HG03025 (cell line): ENCODE data around the gene IL4R.
A peak's percentile ranks its signal among the peaks of the same experiment; 100 is the strongest.
"Not testable (repeated sequence)": the region's sequence is repeated elsewhere in the genome, so short reads cannot be mapped to it uniquely, and the experiment has no call there.

ENCODE experiments used
- ATAC-seq: cut with Tn5 transposase; IDR thresholded peaks from one replicate; pipeline ENCODE4 v1.9.1; 2021; ENCODE audit warnings: mild to moderate bottlenecking, moderate library complexity; ENCODE audit not compliant: unreplicated experiment, low FRiP score

The IL4R gene

DNA sequence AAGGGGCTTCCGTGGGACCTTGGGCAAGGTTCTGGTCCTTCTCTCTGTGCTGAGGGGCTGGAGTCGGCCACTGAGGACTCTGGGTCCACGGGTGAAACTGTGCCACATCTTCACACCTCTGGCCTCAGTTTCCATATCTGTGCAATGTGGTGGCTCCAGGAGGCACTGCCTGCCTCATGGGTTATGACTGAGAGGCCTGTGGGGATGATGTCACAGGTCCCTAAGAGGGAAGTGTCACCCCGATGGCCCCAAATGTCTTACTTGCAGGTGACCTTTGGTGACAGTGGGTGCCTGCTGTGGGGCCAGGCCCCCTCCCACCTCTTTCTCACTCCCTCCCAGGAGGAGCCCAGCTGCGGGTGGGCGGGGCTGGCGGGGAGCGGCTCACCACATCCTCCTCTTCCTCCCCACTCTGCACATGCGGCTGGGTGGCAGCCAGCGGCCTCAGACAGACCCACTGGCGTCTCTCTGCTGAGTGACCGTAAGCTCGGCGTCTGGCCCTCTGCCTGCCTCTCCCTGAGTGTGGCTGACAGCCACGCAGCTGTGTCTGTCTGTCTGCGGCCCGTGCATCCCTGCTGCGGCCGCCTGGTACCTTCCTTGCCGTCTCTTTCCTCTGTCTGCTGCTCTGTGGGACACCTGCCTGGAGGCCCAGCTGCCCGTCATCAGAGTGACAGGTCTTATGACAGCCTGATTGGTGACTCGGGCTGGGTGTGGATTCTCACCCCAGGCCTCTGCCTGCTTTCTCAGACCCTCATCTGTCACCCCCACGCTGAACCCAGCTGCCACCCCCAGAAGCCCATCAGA is 88.2 kb downstream of the IL4R start, which contains the start of gene IL21R:
IL21R (plus strand) TSS at position 407 of the 801 bp plus-strand sequence. CDS start 27,898 bp downstream, outside the sequence.
- ATAC-seq: peak; percentile 49

GRCh38 chr16:27402569-27402963 is 88.8 kb downstream of the IL4R start:
- ATAC-seq: no peak

DNA sequence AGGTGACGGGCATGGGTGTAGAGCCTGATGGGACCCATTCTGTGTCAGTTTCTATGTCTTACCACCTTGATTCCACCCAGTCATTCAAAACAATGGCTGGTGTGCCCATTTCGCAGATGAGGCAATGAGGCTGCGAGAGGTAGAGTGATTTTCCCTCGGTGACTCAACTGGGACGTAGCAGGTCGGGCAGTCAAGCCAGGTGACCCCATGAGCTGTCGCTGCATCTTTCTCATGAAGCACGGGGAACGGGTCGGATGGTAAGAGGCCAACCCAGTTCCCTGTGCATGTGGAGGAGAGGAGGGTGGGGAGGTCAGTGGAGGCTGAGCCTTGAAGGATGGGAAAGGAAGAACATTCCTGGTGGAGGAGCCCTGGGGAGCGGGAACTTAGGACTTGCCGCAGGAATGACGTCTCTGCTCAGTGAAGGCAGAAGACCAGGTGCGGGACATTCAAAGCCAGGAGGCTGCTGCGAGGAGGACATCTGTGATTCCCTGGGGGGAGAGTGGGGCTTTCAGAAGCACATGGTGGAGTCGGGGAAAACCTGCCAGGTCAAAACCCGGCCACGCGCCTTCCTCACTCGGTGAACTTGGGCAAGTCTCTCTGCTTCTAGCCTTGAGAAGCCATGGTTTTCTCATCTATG is 89.3 kb downstream of the IL4R start:
- no peak for ATAC-seq

- ATAC-seq: no peak
Measured at GRCh38 chr16:27403601-27403992, 89.8 kb downstream of the IL4R start.

GRCh38 chr16:27404163-27404823 is 90.5 kb downstream of the IL4R start:
- no peak for ATAC-seq

GRCh38 chr16:27405546-27406451 is 92.0 kb downstream of the IL4R start:
- no peak for ATAC-seq

DNA sequence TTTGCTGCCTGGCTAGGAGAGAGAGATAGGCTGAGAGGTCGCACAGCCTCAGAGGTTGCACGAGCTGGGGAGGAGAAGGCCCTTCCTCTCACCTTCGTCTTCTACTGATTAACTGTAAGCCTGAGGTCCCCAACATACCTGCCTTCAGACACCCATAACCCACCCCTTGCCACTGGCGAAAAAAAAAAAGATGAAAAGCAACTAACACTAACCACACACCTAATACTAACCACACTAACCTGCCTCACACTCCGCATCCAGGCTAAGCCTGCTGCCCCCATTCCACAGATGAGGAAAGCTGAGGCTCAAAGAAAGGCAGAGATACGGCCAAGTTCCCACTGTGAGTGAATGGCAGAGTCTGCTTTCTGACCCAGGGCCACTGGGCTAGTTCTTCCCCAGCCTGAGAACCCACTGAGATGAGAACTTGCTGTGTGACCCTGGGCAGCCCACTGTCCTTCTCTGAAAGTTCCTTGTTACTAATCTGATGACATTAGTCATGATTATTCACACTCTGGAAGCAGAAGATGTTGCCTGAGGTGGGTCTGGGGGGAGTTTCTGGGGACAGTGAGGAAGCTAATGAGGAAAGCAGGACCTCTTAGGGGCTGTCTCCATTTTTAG is 92.8 kb downstream of the IL4R start:
- ATAC-seq: no peak

GRCh38 chr16:27407133-27407532 is 93.4 kb downstream of the IL4R start:
- no peak for ATAC-seq

DNA sequence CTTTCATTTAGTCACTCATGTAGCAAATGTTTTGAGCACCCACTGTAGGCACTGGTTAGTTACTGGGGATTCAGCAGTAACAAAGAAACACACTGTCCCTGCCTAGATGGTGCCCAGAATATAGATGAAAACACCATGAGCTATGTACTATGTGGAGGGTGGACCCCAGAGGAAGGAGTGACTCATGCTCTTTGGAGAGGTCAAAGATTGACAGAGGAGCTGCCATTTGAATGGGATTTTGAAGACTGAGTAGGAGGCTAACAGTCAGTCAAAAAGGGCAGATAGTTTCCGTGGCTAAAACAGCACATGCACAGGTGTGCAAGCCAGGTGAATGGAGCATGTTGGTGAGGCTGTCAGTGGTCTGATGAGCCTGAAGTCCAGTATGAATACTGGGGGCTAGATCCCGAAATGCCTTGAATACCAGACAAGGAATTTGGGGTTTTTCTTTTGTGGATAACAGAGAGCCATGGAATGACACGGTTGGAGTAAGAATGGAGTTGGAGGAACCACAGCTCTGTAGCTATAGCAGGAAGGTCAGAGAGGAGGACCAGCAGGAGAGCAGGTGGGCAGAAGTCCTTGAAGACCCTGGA is 94.3 kb downstream of the IL4R start:
- peak; percentile 34 for ATAC-seq

DNA sequence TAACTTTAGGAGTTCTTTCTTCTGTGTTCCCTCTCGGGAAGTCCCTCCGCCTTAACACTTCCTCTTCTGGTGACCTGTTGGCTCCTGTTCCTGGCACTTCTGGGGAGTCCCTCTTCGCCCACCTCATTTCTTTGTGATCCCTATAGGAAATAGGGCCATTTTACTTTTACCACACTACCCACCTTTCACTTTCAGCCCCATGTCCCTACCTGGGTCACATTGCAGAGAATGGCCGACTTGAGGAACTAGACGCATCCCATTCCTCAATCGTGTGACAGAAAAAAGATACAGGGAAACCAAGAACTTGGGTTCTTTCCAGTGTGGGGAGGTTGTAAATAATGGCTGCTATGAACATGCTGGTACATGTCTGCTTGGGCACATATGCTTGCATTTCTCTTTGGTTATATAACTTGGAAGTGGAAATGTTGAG is 94.8 kb downstream of the IL4R start:
- no peak for ATAC-seq

GRCh38 chr16:27409958-27410357 is 96.2 kb downstream of the IL4R start:
- ATAC-seq: not testable (repeated sequence)

DNA sequence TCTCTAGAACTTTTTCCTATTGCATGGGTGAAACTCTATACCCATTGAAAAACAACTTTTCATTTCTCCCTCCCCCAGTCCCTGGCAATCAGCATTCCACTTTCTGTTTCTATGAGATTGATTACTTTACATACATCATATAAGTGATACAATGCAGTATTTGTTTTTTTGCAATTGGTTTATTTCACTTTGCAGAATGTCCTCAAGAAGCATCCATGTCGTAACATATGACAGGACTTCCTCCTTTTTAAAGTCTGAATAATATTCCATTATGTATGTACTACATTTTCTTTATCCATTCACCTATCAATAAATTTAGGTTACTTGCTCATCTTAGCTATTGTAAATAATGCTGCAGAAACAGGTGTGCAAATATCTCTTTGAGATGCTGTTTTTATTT is 97.0 kb downstream of the IL4R start:
- no peak for ATAC-seq

- ATAC-seq: no peak
Measured at GRCh38 chr16:27413956-27414355, 100.2 kb downstream of the IL4R start.
